ENCODE results near the gene HBA1. TPM values are rescaled to one million over a fixed set of nuclear protein-coding genes. Genes with fewer than 3 reads are reported as not detected.

Gene HBA1
- total and polyA plus RNA-seq, 2 of the 8 experiments (the other 6 are each of a cell fraction or from before 2014, with no cell fraction given) = 2.3 TPM

GRCh38 chr16:143456-143855 lies 33.0 kb upstream of the HBA1 start (continued):
- TF ChIP-seq SIRT6 (IDR thresholded peaks at IDR 0.05; ENCODE audit: low read length) (no peak), NANOG (IDR thresholded peaks at IDR 0.05; ENCODE audit: insufficient read depth, low read depth, low read length, poor library complexity, severe bottlenecking) (no peak), BRCA1 (IDR thresholded peaks at IDR 0.05; ENCODE audit: low read depth, low read length) (no peak), KDM1A (IDR thresholded peaks at IDR 0.05; ENCODE audit: borderline replicate concordance, low read length) (no peak), CHD7 (IDR thresholded peaks at IDR 0.05; ENCODE audit: insufficient replicate concordance, low read length) (no peak)
